ENCODE data around the gene TSACC.

The TSACC gene

GRCh38 chr1:156393095-156393494, 54.8 kb downstream of the TSACC start:
- no peak for DNase-seq (ENCODE audit: low read depth, low spot score)

- no peak for DNase-seq (ENCODE audit: low read depth, low spot score)
These were observed 55.8 kb downstream of the TSACC start for GRCh38 chr1:156394082-156394481.

DNA sequence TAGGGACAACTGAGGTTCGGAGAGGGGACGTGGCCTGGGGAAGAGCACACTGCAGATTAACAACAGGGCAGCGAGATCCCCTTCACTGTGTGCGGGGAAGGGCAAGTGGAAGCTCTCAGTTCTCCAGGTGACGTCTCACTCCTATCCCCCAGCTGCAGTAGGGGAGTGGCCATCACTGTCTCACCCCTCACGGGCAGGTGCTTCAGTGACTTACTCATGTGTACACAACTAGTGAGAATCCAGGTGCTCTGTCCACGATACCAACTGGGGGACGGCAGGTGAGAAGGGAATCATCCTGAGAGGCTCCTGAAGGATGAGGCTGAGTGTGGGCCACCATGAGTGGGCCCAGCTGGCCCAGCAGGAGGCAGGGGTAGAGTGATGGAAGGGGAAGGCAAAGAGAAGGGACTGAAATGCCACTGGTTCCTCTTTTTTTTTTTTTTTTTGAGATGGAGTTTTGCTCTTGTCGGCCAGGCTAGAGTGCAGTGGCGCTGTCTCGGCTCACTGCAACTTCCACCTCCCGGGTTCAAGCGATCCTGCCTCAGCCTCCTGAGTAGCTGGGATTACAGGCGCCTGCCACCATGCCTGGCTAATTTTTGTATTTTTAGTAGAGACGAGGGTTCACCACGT, 56.6 kb downstream of the TSACC start:
- DNase-seq (ENCODE audit: low read depth, low spot score) = no peak

All from brain pericyte (primary cell).